ENCODE results near the gene PPFIA4.

DNA sequence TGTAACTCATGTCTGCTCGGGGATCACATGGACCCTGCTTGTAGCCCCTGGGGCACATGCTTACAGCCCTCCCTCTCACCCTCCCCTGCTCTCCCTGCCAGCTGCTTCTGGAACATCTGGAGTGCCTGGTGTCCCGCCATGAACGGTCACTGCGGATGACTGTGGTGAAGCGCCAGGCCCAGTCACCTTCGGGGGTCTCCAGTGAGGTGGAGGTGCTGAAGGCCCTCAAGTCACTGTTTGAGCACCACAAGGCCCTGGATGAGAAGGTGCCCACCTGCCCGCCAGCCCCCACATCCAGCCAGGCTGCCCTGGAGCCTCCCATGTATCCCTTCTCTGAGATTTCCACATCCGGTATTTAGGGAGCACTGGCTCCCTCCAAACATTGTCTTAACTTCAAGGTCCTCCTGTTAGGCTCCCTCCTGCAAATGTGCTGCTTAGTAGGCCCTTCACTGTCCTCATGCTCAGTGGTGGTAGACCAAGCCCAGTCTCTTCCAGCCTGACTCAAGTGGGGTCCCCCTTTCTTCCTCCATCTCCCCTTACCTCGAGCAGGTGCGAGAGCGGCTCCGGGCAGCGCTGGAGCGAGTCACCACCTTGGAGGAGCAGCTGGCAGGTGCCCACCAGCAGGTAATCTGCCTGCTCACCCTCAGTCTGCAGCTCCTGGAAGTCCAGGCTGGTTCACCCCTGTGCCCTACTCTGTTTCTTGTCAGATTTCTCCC, 17.7 kb downstream of the PPFIA4 start:
- TF ChIP-seq EZH2phosphoT487 (IDR thresholded peaks at IDR 0.05; ENCODE audit: low read depth), result no peak
- TF ChIP-seq, protein P1, sequence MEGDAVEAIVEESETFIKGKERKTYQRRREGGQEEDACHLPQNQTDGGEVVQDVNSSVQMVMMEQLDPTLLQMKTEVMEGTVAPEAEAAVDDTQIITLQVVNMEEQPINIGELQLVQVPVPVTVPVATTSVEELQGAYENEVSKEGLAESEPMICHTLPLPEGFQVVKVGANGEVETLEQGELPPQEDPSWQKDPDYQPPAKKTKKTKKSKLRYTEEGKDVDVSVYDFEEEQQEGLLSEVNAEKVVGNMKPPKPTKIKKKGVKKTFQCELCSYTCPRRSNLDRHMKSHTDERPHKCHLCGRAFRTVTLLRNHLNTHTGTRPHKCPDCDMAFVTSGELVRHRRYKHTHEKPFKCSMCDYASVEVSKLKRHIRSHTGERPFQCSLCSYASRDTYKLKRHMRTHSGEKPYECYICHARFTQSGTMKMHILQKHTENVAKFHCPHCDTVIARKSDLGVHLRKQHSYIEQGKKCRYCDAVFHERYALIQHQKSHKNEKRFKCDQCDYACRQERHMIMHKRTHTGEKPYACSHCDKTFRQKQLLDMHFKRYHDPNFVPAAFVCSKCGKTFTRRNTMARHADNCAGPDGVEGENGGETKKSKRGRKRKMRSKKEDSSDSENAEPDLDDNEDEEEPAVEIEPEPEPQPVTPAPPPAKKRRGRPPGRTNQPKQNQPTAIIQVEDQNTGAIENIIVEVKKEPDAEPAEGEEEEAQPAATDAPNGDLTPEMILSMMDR (IDR thresholded peaks at IDR 0.05; ENCODE audit: low read depth, low read length), result no peak

Data from OCI-LY3 (cell line).